Adipocyte (in vitro differentiated cells): Measurements from ENCODE around the gene FAM236A.
"Not testable (repeated sequence)": the region's sequence is repeated elsewhere in the genome, so short reads cannot be mapped to it uniquely, and the experiment has no call there.

Experiments
- DNase-seq: peaks from one replicate; pipeline ENCODE4 v3.0.0-alpha.2; 2015; ENCODE audit warnings: low read depth
- H3K27me3 ChIP-seq: replicated peaks from 2 replicates; pipeline ENCODE4 v1.7.0; 2013; ENCODE audit warnings: mild to moderate bottlenecking, low read length, moderate library complexity; ENCODE audit not compliant: control insufficient read depth, insufficient read depth
- H3K36me3 ChIP-seq: 2 replicates; pipeline ENCODE4 v1.7.0; 2013; ENCODE audit warnings: low read length, mild to moderate bottlenecking, moderate library complexity; ENCODE audit not compliant: control insufficient read depth, insufficient read depth, severe bottlenecking
- H3K4me1 ChIP-seq: 2 replicates; pipeline ENCODE4 v1.7.0; 2013; ENCODE audit warnings: mild to moderate bottlenecking, low read length, moderate library complexity; ENCODE audit not compliant: control insufficient read depth, insufficient read depth
- H3K4me3 ChIP-seq: 2 replicates; pipeline ENCODE4 v1.7.0; 2013; ENCODE audit warnings: mild to moderate bottlenecking, low read length, moderate library complexity
- H3K9ac ChIP-seq: 2 replicates; pipeline ENCODE4 v1.7.0; 2013; ENCODE audit warnings: mild to moderate bottlenecking, low read length, moderate library complexity
- H3K9me3 ChIP-seq: 2 replicates; pipeline ENCODE4 v1.7.0; 2013; ENCODE audit warnings: mild to moderate bottlenecking, low read length, moderate library complexity; ENCODE audit not compliant: control insufficient read depth

The FAM236A gene

GRCh38 chrX:72971859-72972258, 33.9 kb downstream of the FAM236A start:
- H3K9ac ChIP-seq, H3K4me3 ChIP-seq, H3K36me3 ChIP-seq, H3K27me3 ChIP-seq, H3K4me1 ChIP-seq, H3K9me3 ChIP-seq, DNase-seq: not testable (repeated sequence)

- not testable (repeated sequence) for H3K4me3 ChIP-seq, H3K4me1 ChIP-seq, DNase-seq, H3K9me3 ChIP-seq, H3K9ac ChIP-seq, H3K27me3 ChIP-seq, H3K36me3 ChIP-seq
Observed at GRCh38 chrX:72974885-72975284, 36.9 kb downstream of the FAM236A start.

- H3K27me3 ChIP-seq, H3K4me3 ChIP-seq, H3K9ac ChIP-seq, DNase-seq, H3K36me3 ChIP-seq, H3K4me1 ChIP-seq: not testable (repeated sequence)
- H3K9me3 ChIP-seq = peaks cover 11% of the 10 kb centered on the region
Observed at GRCh38 chrX:72980894-72981469, 43.0 kb downstream of the FAM236A start.
